HG03571 (cell line): ENCODE data around the gene RGS3.

Experiments
- ATAC-seq: cut with Tn5 transposase; IDR thresholded peaks from one replicate; pipeline ENCODE4 v1.9.1; 2021; ENCODE audit not compliant: unreplicated experiment

Gene RGS3

GRCh38 chr9:113528811-113529210, 65.3 kb downstream of the RGS3 start:
- ATAC-seq: no peak

- no peak for ATAC-seq
Measured at GRCh38 chr9:113529336-113530009, 65.9 kb downstream of the RGS3 start.

GRCh38 chr9:113530022-113530635, 66.6 kb downstream of the RGS3 start:
- no peak for ATAC-seq

- ATAC-seq: no peak
Measured at GRCh38 chr9:113530942-113531341, 67.4 kb downstream of the RGS3 start.

GRCh38 chr9:113531919-113532808, 68.6 kb downstream of the RGS3 start:
- ATAC-seq: no peak

- no peak for ATAC-seq
Measured at GRCh38 chr9:113532809-113533190, 69.3 kb downstream of the RGS3 start.

GRCh38 chr9:113533335-113534225, 70.1 kb downstream of the RGS3 start:
- no peak for ATAC-seq

GRCh38 chr9:113535756-113536155, 72.2 kb downstream of the RGS3 start:
- ATAC-seq: no peak

- no peak for ATAC-seq
Measured at GRCh38 chr9:113536166-113536482, 72.6 kb downstream of the RGS3 start.

GRCh38 chr9:113536483-113537228, 73.1 kb downstream of the RGS3 start:
- no peak for ATAC-seq

- ATAC-seq: no peak
Measured at GRCh38 chr9:113537229-113537810, 73.8 kb downstream of the RGS3 start.

- ATAC-seq: no peak
Measured at GRCh38 chr9:113538131-113538530, 74.6 kb downstream of the RGS3 start.

GRCh38 chr9:113538701-113539430, 75.3 kb downstream of the RGS3 start:
- no peak for ATAC-seq

GRCh38 chr9:113540466-113540865, 76.9 kb downstream of the RGS3 start:
- ATAC-seq: no peak

GRCh38 chr9:113541019-113541900, 77.7 kb downstream of the RGS3 start:
- ATAC-seq: no peak

GRCh38 chr9:113542006-113542405, 78.5 kb downstream of the RGS3 start:
- ATAC-seq: no peak

GRCh38 chr9:113542741-113543140, 79.2 kb downstream of the RGS3 start:
- no peak for ATAC-seq

- no peak for ATAC-seq
Measured at GRCh38 chr9:113543296-113543981, 79.9 kb downstream of the RGS3 start.
